Heart left ventricle (tissue), 16 donors: ENCODE results near the gene FCHSD1. TPM values are rescaled to one million over a fixed set of nuclear protein-coding genes. Genes with fewer than 3 reads are reported as not detected.
A peak's percentile ranks its signal among the peaks of the same experiment; 100 is the strongest.

Experiments used
- ATAC-seq, 4 donors: fragments of 200-7000 bp; cut with Tn5 transposase; one replicate each; pipeline ENCODE4 v1.9.1; 2020 to 2022; ENCODE audit warnings: moderate library complexity in 4 of 4, mild to moderate bottlenecking in 3 of 4, moderate number of reproducible peaks in 1 of 4
- DNase-seq, 5 donors: peaks; one replicate each; pipeline ENCODE4 v3.0.0-alpha.2; 2020
- H3K27ac ChIP-seq, 12 donors: fragments of 200-600 bp; sonication (generic) in 4 of 12; one replicate each; pipeline versions ENCODE4 v1.5.0 to v1.8.0; 2016 to 2022; ENCODE audit warnings: mild to moderate bottlenecking in 2 of 12
- H3K27me3 ChIP-seq, 9 donors: fragments of 200-600 bp; sonication (generic) in 2 of 9; one replicate each; pipeline versions ENCODE4 v1.5.1 to v1.8.0; 2016 to 2022; ENCODE audit warnings: mild to moderate bottlenecking in 3 of 9
- H3K36me3 ChIP-seq, 9 donors: fragments of 200-600 bp; sonication (generic) in 2 of 9; one replicate each; pipeline versions ENCODE4 v1.5.0 to v1.8.0; 2018 to 2022; ENCODE audit warnings: mild to moderate bottlenecking in 2 of 9
- H3K4me1 ChIP-seq, 12 donors: fragments of 200-600 bp; sonication (generic) in 4 of 12; one replicate each; pipeline versions ENCODE4 v1.5.0 to v1.8.0; 2016 to 2022; ENCODE audit warnings: mild to moderate bottlenecking in 3 of 12
- H3K4me3 ChIP-seq, 12 donors: fragments of 200-600 bp; sonication (generic) in 4 of 12; one replicate each; pipeline versions ENCODE4 v1.5.0 to v1.8.0; 2017 to 2022; ENCODE audit warnings: mild to moderate bottlenecking in 9 of 12, moderate library complexity in 4 of 12
- H3K9me3 ChIP-seq, 12 donors: fragments of 200-600 bp; sonication (generic) in 4 of 12; one replicate each; pipeline versions ENCODE4 v1.5.0 to v1.8.0; 2016 to 2022; ENCODE audit warnings: mild to moderate bottlenecking in 1 of 12
- CTCF ChIP-seq, 12 donors: fragments of 200-600 bp; sonication (generic) in 4 of 12; IDR thresholded peaks; one replicate each; pipeline versions ENCODE4 v1.5.0 to v1.8.0; 2018 to 2022; ENCODE audit warnings: antibody characterized with exemption in 12 of 12, mild to moderate bottlenecking in 5 of 12
- POLR2A ChIP-seq, 2 donors: fragments of 450-650 bp; IDR thresholded peaks; one replicate each; pipeline ENCODE4 v1.6.1; 2017; ENCODE audit warnings: antibody characterized with exemption in 2 of 2, mild to moderate bottlenecking in 2 of 2, moderate library complexity in 2 of 2
- WGBS, 4 donors: extraction: QIAGEN DNeasy Blood & Tissue Kit in 2 of 4; methylation state at CpG; one replicate each; pipeline versions ENCODE4 v1.1.5 to v1.1.7; 2013 to 2018; 5-methylcytosine and 5-hydroxymethylcytosine counted together
- intact Hi-C, 10 donors: fragments of 100-400 bp; cut with DNase I; formaldehyde crosslinking; loops; one replicate each; pipeline versions ENCODE4 v1.11.1 to v1.14.2; 2022
- polyA plus RNA-seq, 2 donors: library from polyadenylated mRNA; stranded (reverse); fragments of 200-250 nt; gene quantifications; one replicate each; pipeline ENCODE4 v1.2.3, GENCODE V29; 2013
- total RNA-seq, 9 donors: library from RNA; depleted of rRNA in 2 of 9; stranded (reverse); fragments of >200 nt in 2 of 9; fragmentation: NEBNext Ultra II Directional in 3 of 9; extraction: Animal tissue kit (Norgen Biotek cat#: 25700) in 3 of 9; gene quantifications; one replicate each; pipeline versions ENCODE4 v1.1.0 to v1.2.4, GENCODE V29; 2016 to 2023
- donor health status: ischemic (EF 13 %, LVEDD 7.1; RV severe dilation, severe dysfunction).
- donor health status: healthy with polysubstance abuse.
- donor health status: DM: no; HTN: yes; CAD: no.
- donor health status: DM: no; HTN: no; CAD: no.
- donor health status: ischemic (EF 25% LVEDD 6.9; RV normal size, moderate dysfunction).
- donor health status: ischemic (EF 25% LVEDD 5.7; RV mildly dilated, moderate dysfunction).
- donor health status: healthy.
- donor health status: DM: yes; HTN: yes; CAD: no.
- donor health status: ischemic (EF 35%, LVEDD 5.7; RV mildly dilated, moderate dysfunction).
- donor health status: nonischemic (EF 11% LVEDD 7.7; RV severe dilation, severe dysfunction).
- donor health status: DM: yes; HTN: yes; CAD: no.
- donor health status: PGD.
- donor health status: ischemic (EF 29% LVEDD 5.4; RV normal size, mild dysfunction).
- donor health status: nonischemic (EF 23%, LVEDD 6.1; RV moderate dilation, normal function).

Gene FCHSD1
- total and polyA plus RNA-seq, 11 donors: 1.2 to 8.8 (median 2.4) TPM

- TF ChIP-seq CTCF (IDR thresholded peaks at IDR 0.05): no peak
- no peak for TF ChIP-seq POLR2A (IDR thresholded peaks at IDR 0.05)
- Histone ChIP-seq H3K36me3 (peaks cover 0 to 100% (median 80%) of the 10 kb centered on the region in 9 donors), H3K4me1 (peaks cover 0 to 16% (median 0%) of the 10 kb centered on the region in 12 donors), H3K4me3 (no peak overlapping the region), H3K27me3 (no peaks in the 10 kb centered on the region), H3K27ac (no peak overlapping the region), H3K9me3 (no peaks in the 10 kb centered on the region)
- intact Hi-C loops: loop anchor here in 1 of 10 donors (10.0 kb wide), 1 partner anchor 53 kb away; no protein-coding TSS in a partner anchor
- ATAC-seq (no peak), DNase-seq (no peak)
- WGBS, 4 donors: 95 to 99% (median 96%) methylated on average over 6 of the region's 6 CpGs
These were observed 22.9 kb downstream of the FCHSD1 start for GRCh38 chr5:141628175-141628788.

- TF ChIP-seq CTCF (IDR thresholded peaks at IDR 0.05) (no peak), POLR2A (IDR thresholded peaks at IDR 0.05) (no peak)
- WGBS, 4 donors: 81 to 91% (median 88%) methylated on average over 5 of the region's 5 CpGs
- intact Hi-C loops: loop anchor here in 2 of 10 donors (5.0 to 10.0 kb wide), 2 partner anchors 41 to 49 kb away; no protein-coding TSS in a partner anchor
- Histone ChIP-seq H3K9me3 (no peaks in the 10 kb centered on the region), H3K27ac (peak overlapping the region in 1 of 12 donors; percentile 72), H3K4me3 (no peak overlapping the region), H3K27me3 (no peaks in the 10 kb centered on the region), H3K36me3 (peaks cover 0 to 90% (median 83%) of the 10 kb centered on the region in 9 donors), H3K4me1 (peaks cover 0 to 25% (median 2%) of the 10 kb centered on the region in 12 donors)
- DNase-seq (no peak), ATAC-seq (no peak)
These were observed 27.6 kb downstream of the FCHSD1 start for GRCh38 chr5:141623611-141624010.

GRCh38 chr5:141623186-141623585, 28.0 kb downstream of the FCHSD1 start:
- intact Hi-C loops: loop anchor here in 2 of 10 donors (5.0 to 10.0 kb wide), 2 partner anchors 41 to 48 kb away; no protein-coding TSS in a partner anchor
- Histone ChIP-seq H3K4me1 (peaks cover 0 to 25% (median 2%) of the 10 kb centered on the region in 12 donors), H3K4me3 (no peak overlapping the region), H3K27ac (peak overlapping the region in 1 of 12 donors; percentile 72), H3K36me3 (peaks cover 0 to 86% (median 79%) of the 10 kb centered on the region in 9 donors), H3K27me3 (no peaks in the 10 kb centered on the region), H3K9me3 (no peaks in the 10 kb centered on the region)
- DNase-seq: no peak
- no peak for ATAC-seq
- TF ChIP-seq CTCF (IDR thresholded peaks at IDR 0.05): no peak
- no peak for TF ChIP-seq POLR2A (IDR thresholded peaks at IDR 0.05)

GRCh38 chr5:141618804-141619554, 32.2 kb downstream of the FCHSD1 start, which contains the start of gene DIAPH1:
Gene DIAPH1, minus strand, starts transcription at chr5:141619000. Its CDS starts 86 bp downstream, at chr5:141618914.
- H3K27ac ChIP-seq: peak within 1 kb of the TSS; percentile 75 to 99 (median 96)
- peak; percentile 95 to 99 (median 98) for TF ChIP-seq CTCF (IDR thresholded peaks at IDR 0.05)
- TF ChIP-seq POLR2A (IDR thresholded peaks at IDR 0.05): peak; percentile 87 to 98
- ATAC-seq: peak; percentile 95 to 98 (median 96)
- H3K9me3 ChIP-seq: no peaks in the 10 kb centered on the region
- H3K4me1 ChIP-seq: peaks cover 0 to 64% (median 26%) of the 10 kb centered on the region in 12 donors
- H3K4me3 ChIP-seq: peak within 1 kb of the TSS; percentile 73 to 99 (median 96)
- H3K27me3 ChIP-seq: no peaks in the 10 kb centered on the region
- peak; percentile 97 to 98 (median 98) for DNase-seq
- WGBS, 4 donors: 2 to 19% (median 4%) methylated on average over 5 to 70 of the region's 70 CpGs
- peaks cover 0 to 44% (median 38%) of the 10 kb centered on the region in 9 donors for H3K36me3 ChIP-seq
- intact Hi-C loops: loop anchor here (1.0 to 2.0 kb wide), 3 partner anchors 26 to 27 kb away; no protein-coding TSS in a partner anchor
